Progenitor cell of endocrine pancreas (in vitro differentiated cells): ENCODE measurements around the gene ATOH8. TPM values are rescaled to one million over a fixed set of nuclear protein-coding genes. Genes with fewer than 3 reads are reported as not detected.

ENCODE experiments used
- DNase-seq: peaks from one replicate; pipeline ENCODE4 v3.0.0; 2021; ENCODE audit warnings: low spot score; ENCODE audit not compliant: unreplicated experiment
- H3K27ac Mint-ChIP-seq: 2 replicates; pipeline ENCODE4 v1.8.0; 2021; ENCODE audit warnings: mild to moderate bottlenecking, moderate library complexity, mixed read lengths
- H3K27me3 Mint-ChIP-seq: 2 replicates; pipeline ENCODE4 v1.8.0; 2021; ENCODE audit warnings: mixed read lengths
- H3K36me3 Mint-ChIP-seq: 2 replicates; pipeline ENCODE4 v1.8.0; 2022; ENCODE audit warnings: mixed read lengths; ENCODE audit not compliant: insufficient read depth
- H3K4me1 Mint-ChIP-seq: 2 replicates; pipeline ENCODE4 v1.8.0; 2021; ENCODE audit warnings: low read depth, mixed read lengths
- H3K4me3 Mint-ChIP-seq: 2 replicates; pipeline ENCODE4 v1.8.0; 2021; ENCODE audit warnings: low read depth, mild to moderate bottlenecking, moderate library complexity, mixed read lengths
- H3K9me3 Mint-ChIP-seq: 2 replicates; pipeline ENCODE4 v1.8.0; 2021; ENCODE audit warnings: low read depth, mixed read lengths
- CTCF ChIP-seq: fragments of 200-600 bp; sonication (generic); IDR thresholded peaks from one replicate; pipeline ENCODE4 v1.5.0; 2021; ENCODE audit warnings: antibody characterized with exemption, mild to moderate bottlenecking; ENCODE audit not compliant: unreplicated experiment
- total RNA-seq: library from RNA; stranded (reverse); gene quantifications from 2 replicates; pipeline ENCODE4 v1.2.1, GENCODE V29; 2021

ATOH8 gene
- total RNA-seq, 1 donor from 2014 or later = 1.3 TPM

GRCh38 chr2:85706599-85707296 is 47.0 kb upstream of the ATOH8 start:
- H3K4me1 Mint-ChIP-seq = peaks cover 8% of the 10 kb centered on the region
- H3K27ac Mint-ChIP-seq = no peak overlapping the region
- H3K27me3 Mint-ChIP-seq = peaks cover 50% of the 10 kb centered on the region
- H3K9me3 Mint-ChIP-seq = no peaks in the 10 kb centered on the region
- H3K36me3 Mint-ChIP-seq = no peaks in the 10 kb centered on the region
- no peak for DNase-seq
- H3K4me3 Mint-ChIP-seq = no peak overlapping the region
- no peak for TF ChIP-seq CTCF

DNA sequence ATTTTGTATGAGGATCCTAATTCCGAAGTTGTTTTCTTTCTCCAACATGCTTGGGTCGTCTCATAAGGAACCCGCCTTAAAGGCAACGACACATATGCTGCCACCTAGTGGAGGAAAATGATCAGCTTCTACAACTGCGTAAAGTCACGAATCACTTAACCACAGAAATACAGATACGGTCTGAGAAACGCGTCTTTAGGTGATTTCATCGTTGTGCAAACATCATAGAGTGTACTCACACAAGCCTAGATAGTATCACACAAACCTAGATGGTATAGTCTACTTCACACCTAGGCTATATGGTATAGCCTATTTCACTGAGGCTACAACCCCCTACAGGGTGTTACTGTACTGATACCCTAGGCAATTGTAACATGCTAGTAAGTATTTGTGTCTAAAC is 46.5 kb upstream of the ATOH8 start:
- Mint-ChIP-seq H3K4me3 (no peak overlapping the region), H3K9me3 (no peaks in the 10 kb centered on the region), H3K27me3 (peaks cover 48% of the 10 kb centered on the region), H3K4me1 (peaks cover 8% of the 10 kb centered on the region), H3K36me3 (no peaks in the 10 kb centered on the region), H3K27ac (no peak overlapping the region)
- peak; percentile 90 for TF ChIP-seq CTCF
- DNase-seq = no peak

DNA sequence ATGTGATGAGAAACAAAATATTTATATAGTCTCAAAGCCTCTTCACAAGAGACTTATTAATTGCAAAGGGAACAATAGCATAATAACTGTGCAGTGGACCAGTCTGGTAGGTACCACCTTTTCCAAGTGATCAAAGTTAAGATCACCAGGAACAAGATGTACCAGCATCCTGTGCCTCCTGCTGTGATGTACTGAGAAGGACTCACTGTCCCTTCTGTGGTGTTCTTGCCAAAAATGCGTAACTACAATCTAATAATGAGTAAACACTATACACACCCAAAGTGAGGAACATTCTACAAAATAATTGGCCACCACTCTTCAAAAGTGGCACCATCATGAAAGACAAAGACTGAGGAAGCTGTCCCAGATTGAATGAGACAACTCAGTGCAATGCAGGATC is 45.1 kb upstream of the ATOH8 start:
- Mint-ChIP-seq H3K27me3 (peaks cover 38% of the 10 kb centered on the region), H3K4me1 (peaks cover 12% of the 10 kb centered on the region), H3K36me3 (no peaks in the 10 kb centered on the region), H3K9me3 (no peaks in the 10 kb centered on the region), H3K27ac (no peak overlapping the region), H3K4me3 (no peak overlapping the region)
- TF ChIP-seq CTCF = no peak
- DNase-seq = no peak

GRCh38 chr2:85709401-85709811 is 44.4 kb upstream of the ATOH8 start:
- H3K4me3 Mint-ChIP-seq = no peak overlapping the region
- DNase-seq = no peak
- H3K4me1 Mint-ChIP-seq = peaks cover 18% of the 10 kb centered on the region
- H3K27ac Mint-ChIP-seq = no peak overlapping the region
- TF ChIP-seq CTCF = no peak
- H3K36me3 Mint-ChIP-seq = no peaks in the 10 kb centered on the region
- peaks cover 35% of the 10 kb centered on the region for H3K27me3 Mint-ChIP-seq
- no peaks in the 10 kb centered on the region for H3K9me3 Mint-ChIP-seq

DNA sequence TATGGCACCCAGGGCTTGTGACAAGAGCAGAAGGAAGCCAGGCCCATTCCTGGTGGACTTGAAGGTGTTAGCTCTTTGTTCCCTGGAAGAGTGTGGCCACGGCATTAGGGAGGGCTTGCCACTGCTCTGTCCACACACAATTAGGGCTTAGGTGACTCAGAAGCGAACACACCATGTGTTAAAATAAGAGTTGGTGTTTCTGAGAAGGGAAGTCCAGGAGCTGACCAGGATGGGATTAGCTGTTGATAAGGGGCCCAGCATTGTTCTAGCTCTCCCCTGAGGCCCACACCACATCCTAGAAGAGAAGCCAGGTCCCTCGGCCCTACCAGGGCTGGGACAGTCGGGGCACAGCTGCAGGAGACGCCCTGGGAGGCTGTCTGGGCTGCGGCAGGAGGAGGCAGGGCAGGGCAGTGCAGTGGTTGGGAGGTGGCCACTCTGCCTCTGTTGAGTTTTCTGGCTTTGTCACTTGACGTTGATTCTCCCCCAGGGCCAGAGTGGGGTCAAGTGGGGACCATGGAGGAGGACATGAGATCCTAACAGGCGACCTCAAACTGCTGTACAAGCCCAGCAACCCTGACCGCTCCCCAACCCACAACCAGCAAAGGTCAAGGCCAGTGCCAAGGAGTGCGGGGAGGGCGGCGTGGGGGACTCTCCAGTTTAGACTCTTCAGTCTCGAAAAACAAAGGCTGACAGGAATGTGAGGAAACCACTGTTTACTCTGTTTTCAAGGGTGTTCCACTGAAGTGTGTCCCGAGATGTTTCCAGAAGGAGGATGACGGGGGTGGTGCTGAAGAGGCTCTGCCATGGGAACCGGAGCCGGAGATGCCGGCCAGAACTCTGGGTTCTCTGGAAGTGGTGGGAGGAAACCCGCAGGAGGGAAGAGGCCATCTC is 42.9 kb upstream of the ATOH8 start:
- H3K27me3 Mint-ChIP-seq = peaks cover 25% of the 10 kb centered on the region
- no peaks in the 10 kb centered on the region for H3K9me3 Mint-ChIP-seq
- H3K27ac Mint-ChIP-seq = no peak overlapping the region
- H3K36me3 Mint-ChIP-seq = no peaks in the 10 kb centered on the region
- no peak overlapping the region for H3K4me3 Mint-ChIP-seq
- no peak for DNase-seq
- TF ChIP-seq CTCF = no peak
- peaks cover 18% of the 10 kb centered on the region for H3K4me1 Mint-ChIP-seq
